Activated CD4-positive, alpha-beta T cell treated with anti-CD3 and anti-CD28 coated beads for 48 hours (primary cell): ENCODE data around the gene IL11.
"Not testable (repeated sequence)": the region's sequence is repeated elsewhere in the genome, so short reads cannot be mapped to it uniquely, and the experiment has no call there.

Experiments
- DNase-seq: peaks from one replicate; pipeline ENCODE4 v3.0.0-alpha.2; 2020

The IL11 gene

GRCh38 chr19:55370305-55370988 lies at the start of gene IL11:
IL11 (minus strand) TSS chr19:55370463; CDS start chr19:55370310, 153 bp downstream.
- no peak for DNase-seq

GRCh38 chr19:55419624-55420236 lies 49.5 kb upstream of the IL11 start:
- no peak for DNase-seq

GRCh38 chr19:55419103-55419502 lies 48.8 kb upstream of the IL11 start:
- no peak for DNase-seq

GRCh38 chr19:55418185-55418584 lies 47.9 kb upstream of the IL11 start:
- peak; percentile 63 for DNase-seq

GRCh38 chr19:55410168-55410567 lies 39.9 kb upstream of the IL11 start:
- DNase-seq: no peak

- not testable (repeated sequence) for DNase-seq
Observed at GRCh38 chr19:55409179-55409578, 38.9 kb upstream of the IL11 start.

- DNase-seq: no peak
Observed at GRCh38 chr19:55408533-55408872, 38.2 kb upstream of the IL11 start.

GRCh38 chr19:55407800-55408532 lies 37.7 kb upstream of the IL11 start:
- peak; percentile 98 for DNase-seq

- DNase-seq: not testable (repeated sequence)
Observed at GRCh38 chr19:55407550-55407799, 37.2 kb upstream of the IL11 start, which contains the start of gene UBE2S. UBE2S (minus strand) TSS chr19:55407788; CDS start chr19:55407589, 199 bp downstream.

- DNase-seq: peak; percentile 42
Observed at GRCh38 chr19:55406826-55407549, 36.7 kb upstream of the IL11 start.

GRCh38 chr19:55406091-55406825 lies 36.0 kb upstream of the IL11 start:
- DNase-seq: no peak

GRCh38 chr19:55405638-55406037 lies 35.4 kb upstream of the IL11 start:
- no peak for DNase-seq

- DNase-seq: no peak
Observed at GRCh38 chr19:55402509-55402908, 32.2 kb upstream of the IL11 start.

GRCh38 chr19:55401390-55401789 lies 31.1 kb upstream of the IL11 start:
- not testable (repeated sequence) for DNase-seq

- DNase-seq: no peak
Observed at GRCh38 chr19:55400281-55401087, 30.2 kb upstream of the IL11 start.

GRCh38 chr19:55398200-55398925 lies 28.1 kb upstream of the IL11 start:
- no peak for DNase-seq

- DNase-seq: no peak
Observed at GRCh38 chr19:55392820-55393761, 22.8 kb upstream of the IL11 start.

GRCh38 chr19:55391702-55392615 lies 21.7 kb upstream of the IL11 start:
- DNase-seq: no peak

- no peak for DNase-seq
Observed at GRCh38 chr19:55391191-55391670, 21.0 kb upstream of the IL11 start.
